Measurements from ENCODE around the gene A4GALT. TPM values are rescaled to one million over a fixed set of nuclear protein-coding genes. Genes with fewer than 3 reads are reported as not detected.

The A4GALT gene
- total RNA-seq, 1 donor from 2014 or later = 16.9 TPM

GRCh38 chr22:42697542-42698013 lies 23.1 kb downstream of the A4GALT start:
- H3K9me3 Mint-ChIP-seq = no peaks in the 10 kb centered on the region
- peaks cover 27% of the 10 kb centered on the region for H3K4me1 Mint-ChIP-seq
- POLR2A ChIA-PET = interaction anchor here (0.7 to 1.7 kb wide), 2 partner anchors 42 to 55 kb away, joined by 3 to 5 read pairs; no protein-coding TSS in a partner anchor
- no peak overlapping the region for H3K27ac Mint-ChIP-seq
- no peak for ATAC-seq (ENCODE audit: low read depth)
- intact Hi-C loops (cut with micrococcal nuclease) = no loop called here
- no peak for DNase-seq
- H3K36me3 Mint-ChIP-seq (ENCODE audit: low read depth) = no peaks in the 10 kb centered on the region
- no peak overlapping the region for H3K4me3 Mint-ChIP-seq
- TF ChIP-seq CTCF (IDR thresholded peaks at IDR 0.05) = no peak
- no peaks in the 10 kb centered on the region for H3K27me3 Mint-ChIP-seq
- CTCF ChIA-PET = no interaction called here

- Mint-ChIP-seq H3K27me3 (no peaks in the 10 kb centered on the region), H3K27ac (no peak overlapping the region), H3K4me3 (no peak overlapping the region), H3K9me3 (no peaks in the 10 kb centered on the region), H3K4me1 (peaks cover 35% of the 10 kb centered on the region), H3K36me3 (ENCODE audit: low read depth) (no peaks in the 10 kb centered on the region)
- ChIA-PET CTCF (interaction anchor here (0.6 kb wide), 1 partner anchor 132 kb away, joined by 5 read pairs; no protein-coding TSS in a partner anchor), POLR2A (interaction anchor here (0.7 to 1.7 kb wide), 2 partner anchors 41 to 64 kb away, joined by 5 to 8 read pairs; no protein-coding TSS in a partner anchor)
- intact Hi-C loops (cut with micrococcal nuclease) = no loop called here
- no peak for DNase-seq
- ATAC-seq (ENCODE audit: low read depth) = no peak
- no peak for TF ChIP-seq CTCF (IDR thresholded peaks at IDR 0.05)
These were observed 24.2 kb downstream of the A4GALT start for GRCh38 chr22:42696331-42696967.

- ATAC-seq (ENCODE audit: low read depth) = no peak
- Mint-ChIP-seq H3K4me1 (peaks cover 42% of the 10 kb centered on the region), H3K27me3 (no peaks in the 10 kb centered on the region), H3K27ac (no peak overlapping the region), H3K36me3 (ENCODE audit: low read depth) (no peaks in the 10 kb centered on the region), H3K9me3 (no peaks in the 10 kb centered on the region), H3K4me3 (no peak overlapping the region)
- ChIA-PET CTCF (no interaction called here), POLR2A (no interaction called here)
- intact Hi-C loops (cut with micrococcal nuclease) = no loop called here
- TF ChIP-seq CTCF (IDR thresholded peaks at IDR 0.05) = no peak
- DNase-seq = no peak
These were observed 25.4 kb downstream of the A4GALT start for GRCh38 chr22:42695294-42695693.

- Mint-ChIP-seq H3K4me3 (no peak overlapping the region), H3K9me3 (no peaks in the 10 kb centered on the region), H3K4me1 (peaks cover 42% of the 10 kb centered on the region), H3K27ac (no peak overlapping the region), H3K27me3 (no peaks in the 10 kb centered on the region), H3K36me3 (ENCODE audit: low read depth) (no peaks in the 10 kb centered on the region)
- intact Hi-C loops (cut with micrococcal nuclease) = loop anchor here (2.0 kb wide), 1 partner anchor 79 kb away; the partner anchor contains the start of gene POLDIP3
- ChIA-PET CTCF (no interaction called here), POLR2A (interaction anchor here (0.6 to 1.5 kb wide), 4 partner anchors 36 to 155 kb away, joined by 3 to 5 read pairs (median 4); partner anchors contain the start of gene POLDIP3)
- ATAC-seq (ENCODE audit: low read depth) (no peak), DNase-seq (no peak)
- TF ChIP-seq CTCF (IDR thresholded peaks at IDR 0.05) = no peak
These were observed 26.6 kb downstream of the A4GALT start for GRCh38 chr22:42693763-42694683.

All from activated B cell treated with CpG ODN at 0.5 μM for 24 hours (primary cell).